Stimulated activated CD4-positive, alpha-beta T cell treated with anti-CD3 and anti-CD28 coated beads, Interleukin-2, amount 100 ng/mL, for 48 hours (primary cell): ENCODE measurements around the gene GMPPA.

Experiments
- DNase-seq, 2 donors: peaks; one replicate each; pipeline ENCODE4 v3.0.0-alpha.2; 2020

GMPPA gene

DNA sequence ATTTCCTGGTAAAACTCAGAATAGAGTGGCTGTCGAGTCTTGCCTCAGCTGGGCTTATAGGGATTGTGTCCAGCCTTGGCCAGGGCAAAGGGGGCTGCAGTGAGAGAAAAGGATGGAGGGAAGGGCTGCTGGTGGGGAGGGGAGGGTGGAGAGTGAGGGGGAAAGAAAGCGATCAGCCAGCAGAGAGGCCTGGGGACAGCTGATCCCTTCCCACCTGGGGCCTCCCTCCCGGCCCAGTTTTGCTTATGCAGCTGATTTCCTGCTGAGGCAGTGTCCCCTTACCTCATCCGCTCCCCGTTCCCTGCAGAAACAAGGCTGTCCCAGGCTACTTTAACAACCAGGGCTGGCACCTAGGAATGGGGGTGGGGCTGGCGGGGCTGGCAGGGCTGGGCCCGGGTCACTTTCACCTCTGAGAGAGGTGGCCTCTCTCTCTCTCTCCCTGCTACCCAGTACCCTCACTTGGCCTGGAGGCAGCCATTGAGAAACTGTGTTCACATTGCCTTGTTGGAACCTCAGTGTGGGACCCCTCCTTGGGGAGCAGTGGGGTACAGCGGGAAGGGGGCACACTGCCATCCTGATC, 12.2 kb upstream of the GMPPA start:
- DNase-seq = no peak

DNA sequence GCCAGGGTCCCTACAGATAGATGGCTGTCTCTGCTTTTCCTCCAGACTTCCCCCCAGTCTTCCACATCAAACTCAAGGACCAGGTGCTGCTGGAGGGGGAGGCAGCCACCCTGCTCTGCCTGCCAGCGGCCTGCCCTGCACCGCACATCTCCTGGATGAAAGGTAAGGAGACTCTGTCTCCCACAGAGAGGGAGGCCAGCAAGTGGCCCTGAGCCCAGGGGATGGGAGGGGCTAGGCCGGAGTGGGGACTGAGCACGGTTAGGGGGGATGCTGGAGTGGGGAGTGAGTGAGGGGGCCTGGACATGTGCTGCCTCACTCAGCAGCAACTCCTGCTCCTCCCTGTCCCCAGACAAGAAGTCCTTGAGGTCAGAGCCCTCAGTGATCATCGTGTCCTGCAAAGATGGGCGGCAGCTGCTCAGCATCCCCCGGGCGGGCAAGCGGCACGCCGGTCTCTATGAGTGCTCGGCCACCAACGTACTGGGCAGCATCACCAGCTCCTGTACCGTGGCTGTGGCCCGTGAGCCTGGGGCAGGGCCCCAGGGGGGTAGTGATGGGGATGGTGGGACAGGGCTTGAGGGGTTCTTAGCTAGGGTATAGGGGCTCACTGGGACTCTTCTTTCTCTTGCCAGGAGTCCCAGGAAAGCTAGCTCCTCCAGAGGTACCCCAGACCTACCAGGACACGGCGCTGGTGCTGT, 10.4 kb upstream of the GMPPA start:
- DNase-seq = no peak

DNA sequence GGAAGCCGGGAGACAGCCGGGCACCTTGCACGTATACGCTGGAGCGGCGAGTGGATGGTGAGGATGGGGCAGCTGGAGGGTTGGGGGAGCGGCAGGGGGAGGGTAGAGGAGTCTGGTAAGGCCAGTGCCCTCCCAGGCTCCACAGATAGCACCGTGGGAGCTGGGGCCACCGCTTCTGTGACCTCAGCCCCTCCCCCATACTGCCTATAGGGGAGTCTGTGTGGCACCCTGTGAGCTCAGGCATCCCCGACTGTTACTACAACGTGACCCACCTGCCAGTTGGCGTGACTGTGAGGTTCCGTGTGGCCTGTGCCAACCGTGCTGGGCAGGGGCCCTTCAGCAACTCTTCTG, 9.9 kb upstream of the GMPPA start:
- DNase-seq = no peak

DNA sequence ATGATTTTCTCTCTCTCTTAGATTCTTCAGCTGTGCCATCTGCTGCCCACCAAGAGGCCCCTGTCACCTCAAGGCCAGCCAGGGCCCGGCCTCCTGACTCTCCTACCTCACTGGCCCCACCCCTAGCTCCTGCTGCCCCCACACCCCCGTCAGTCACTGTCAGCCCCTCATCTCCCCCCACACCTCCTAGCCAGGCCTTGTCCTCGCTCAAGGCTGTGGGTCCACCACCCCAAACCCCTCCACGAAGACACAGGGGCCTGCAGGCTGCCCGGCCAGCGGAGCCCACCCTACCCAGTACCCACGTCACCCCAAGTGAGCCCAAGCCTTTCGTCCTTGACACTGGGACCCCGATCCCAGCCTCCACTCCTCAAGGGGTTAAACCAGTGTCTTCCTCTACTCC, 9.4 kb upstream of the GMPPA start:
- DNase-seq = no peak

DNA sequence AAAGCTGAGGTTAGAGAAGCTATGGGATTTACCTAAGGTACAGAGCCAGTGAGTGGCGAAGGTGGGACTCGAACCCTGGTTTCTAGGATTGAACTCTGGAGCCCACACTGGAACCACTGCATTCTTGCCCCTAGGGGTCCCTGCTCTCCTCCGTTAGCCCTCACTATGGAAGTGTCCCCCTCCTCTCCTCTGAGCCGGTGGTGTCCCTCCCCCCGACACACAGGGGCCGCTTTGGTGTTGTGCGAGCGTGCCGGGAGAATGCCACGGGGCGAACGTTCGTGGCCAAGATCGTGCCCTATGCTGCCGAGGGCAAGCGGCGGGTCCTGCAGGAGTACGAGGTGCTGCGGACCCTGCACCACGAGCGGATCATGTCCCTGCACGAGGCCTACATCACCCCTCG, 8.5 kb upstream of the GMPPA start:
- DNase-seq = no peak

DNA sequence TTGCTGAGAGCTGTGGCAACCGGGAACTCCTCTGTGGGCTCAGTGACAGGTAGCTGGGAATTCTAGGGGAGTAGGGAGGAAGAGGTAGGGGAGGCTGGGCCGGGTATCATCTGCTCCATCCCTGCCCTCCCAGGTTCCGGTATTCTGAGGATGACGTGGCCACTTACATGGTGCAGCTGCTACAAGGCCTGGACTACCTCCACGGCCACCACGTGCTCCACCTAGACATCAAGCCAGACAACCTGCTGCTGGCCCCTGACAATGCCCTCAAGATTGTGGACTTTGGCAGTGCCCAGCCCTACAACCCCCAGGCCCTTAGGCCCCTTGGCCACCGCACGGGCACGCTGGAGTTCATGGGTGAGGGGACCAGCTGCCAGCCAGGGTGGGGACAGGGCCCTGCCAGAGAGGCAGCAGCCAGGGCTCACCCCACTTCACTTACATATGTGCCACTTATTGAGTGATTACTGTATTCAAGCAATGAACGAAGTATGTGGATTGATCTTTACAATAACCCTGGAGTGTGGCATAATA, 8.0 kb upstream of the GMPPA start:
- DNase-seq = no peak

DNA sequence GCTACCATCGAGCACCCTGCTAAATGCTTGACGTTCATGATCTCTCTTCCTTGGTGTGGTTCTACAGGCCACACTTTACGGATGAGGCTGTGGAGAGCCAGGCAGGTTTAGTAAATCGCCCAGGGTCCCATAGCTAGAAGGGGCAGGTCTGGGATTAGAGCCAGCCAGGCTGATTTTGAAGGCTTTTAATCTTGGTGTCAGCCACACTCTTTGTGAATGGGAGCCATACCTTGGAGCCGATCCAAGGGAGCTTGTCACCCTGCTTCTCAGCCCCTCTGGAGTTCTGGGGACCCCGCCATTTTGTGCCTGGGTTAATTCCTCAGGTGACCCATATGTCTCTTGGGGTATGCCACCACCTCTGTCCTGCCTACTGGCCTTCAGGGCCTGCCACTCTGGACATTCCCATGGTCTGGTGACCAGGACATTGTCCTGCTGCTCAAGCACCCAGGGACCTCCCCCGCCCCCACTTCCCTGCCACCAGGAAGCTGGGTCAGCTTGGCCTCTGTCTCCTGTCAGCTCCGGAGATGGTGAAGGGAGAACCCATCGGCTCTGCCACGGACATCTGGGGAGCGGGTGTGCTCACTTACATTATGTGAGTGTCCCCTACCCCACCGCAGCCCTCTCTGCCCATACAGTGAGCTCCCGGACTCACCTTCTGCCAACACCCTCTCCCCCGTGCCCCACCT, 7.3 kb upstream of the GMPPA start:
- no peak for DNase-seq

DNA sequence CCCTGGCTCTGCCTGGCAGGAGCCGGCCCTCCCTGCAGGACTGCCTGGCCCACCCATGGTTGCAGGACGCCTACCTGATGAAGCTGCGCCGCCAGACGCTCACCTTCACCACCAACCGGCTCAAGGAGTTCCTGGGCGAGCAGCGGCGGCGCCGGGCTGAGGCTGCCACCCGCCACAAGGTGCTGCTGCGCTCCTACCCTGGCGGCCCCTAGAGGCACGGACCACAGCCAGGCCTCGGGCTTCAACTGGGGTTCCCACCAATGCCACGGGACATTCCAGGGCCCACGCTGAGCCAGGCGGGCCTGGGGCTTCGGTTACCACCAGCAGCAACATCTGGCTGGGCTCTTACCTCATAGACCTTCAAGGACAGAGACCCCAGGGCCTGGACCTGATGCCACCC, 6.1 kb upstream of the GMPPA start:
- no peak for DNase-seq

DNA sequence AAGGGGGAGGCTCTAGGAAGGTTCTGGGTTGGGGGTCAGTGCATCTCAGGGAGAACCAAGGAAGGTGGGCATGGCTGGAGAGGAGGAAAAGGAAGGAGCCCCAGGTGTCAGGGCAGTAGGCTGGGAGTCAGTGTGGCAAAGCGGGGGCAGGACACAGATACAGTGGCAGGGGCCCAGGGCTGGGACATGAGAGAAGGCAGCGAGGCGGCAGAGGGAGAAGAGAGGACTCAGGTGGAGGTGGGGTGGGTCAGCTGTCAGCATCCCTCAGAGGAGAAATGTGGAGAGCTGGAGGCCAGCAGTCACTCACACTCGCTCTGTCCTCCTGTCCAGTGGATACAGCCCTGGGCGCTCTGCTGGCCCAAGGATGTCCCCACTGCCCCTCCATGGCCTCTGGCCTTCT, 5.6 kb upstream of the GMPPA start:
- no peak for DNase-seq

DNA sequence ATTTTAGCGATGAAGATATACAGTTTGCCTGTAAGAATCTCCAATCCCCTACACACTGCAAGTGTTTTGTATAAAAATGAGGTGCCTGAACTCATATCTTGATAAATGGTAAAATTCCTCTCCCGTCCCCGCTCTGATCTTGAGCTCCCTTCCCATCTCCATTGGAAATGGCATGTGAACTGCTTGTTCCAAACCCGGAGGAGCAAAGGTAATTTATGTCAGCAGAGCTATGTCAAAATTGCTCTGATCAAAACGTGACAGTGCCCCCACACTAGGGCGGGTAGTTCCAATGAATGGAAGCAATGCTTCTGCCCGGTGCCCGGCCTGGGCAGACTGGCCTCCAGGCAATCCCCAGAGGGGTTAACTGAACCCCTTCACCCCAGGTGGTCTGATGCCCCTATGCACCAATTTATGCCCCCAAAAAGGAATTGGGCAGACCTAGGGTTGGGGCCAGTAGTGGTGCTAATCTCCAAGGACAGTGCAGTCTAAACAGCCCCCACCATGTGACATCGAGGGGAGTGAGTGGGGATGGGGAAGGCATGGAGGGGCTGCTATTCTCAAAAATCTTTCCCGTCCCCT, 3.6 kb upstream of the GMPPA start:
- no peak for DNase-seq

DNA sequence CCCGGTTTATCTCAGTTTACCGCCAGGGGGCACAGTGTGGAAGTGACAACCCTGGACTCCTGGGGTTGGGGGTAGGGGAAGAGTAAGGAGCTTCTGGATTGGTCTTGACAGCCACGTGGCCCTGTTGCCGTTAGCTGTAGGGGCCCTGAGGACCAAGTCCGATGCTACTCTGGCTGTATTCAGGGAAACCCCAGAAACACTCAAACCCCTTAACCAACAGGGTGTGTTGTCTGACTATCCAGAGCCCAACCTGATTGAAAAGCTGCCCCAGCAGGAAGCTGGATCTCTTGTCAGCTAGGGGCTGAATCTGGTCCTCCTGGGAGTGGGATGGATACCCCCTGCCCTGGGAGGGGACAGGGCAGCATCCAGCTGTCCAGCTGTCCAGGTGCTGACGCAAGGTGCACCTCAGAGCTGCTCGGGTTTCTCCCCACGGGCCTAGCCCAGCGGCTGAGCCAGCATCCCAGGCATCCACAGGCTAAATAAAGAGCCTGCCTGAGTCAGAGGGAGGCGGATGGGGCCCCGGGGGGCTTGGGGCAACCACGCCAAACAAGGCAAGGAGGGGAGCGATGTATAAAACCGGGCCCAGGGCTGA, 3.1 kb upstream of the GMPPA start:
- peak; percentile 54 to 58 for DNase-seq

DNA sequence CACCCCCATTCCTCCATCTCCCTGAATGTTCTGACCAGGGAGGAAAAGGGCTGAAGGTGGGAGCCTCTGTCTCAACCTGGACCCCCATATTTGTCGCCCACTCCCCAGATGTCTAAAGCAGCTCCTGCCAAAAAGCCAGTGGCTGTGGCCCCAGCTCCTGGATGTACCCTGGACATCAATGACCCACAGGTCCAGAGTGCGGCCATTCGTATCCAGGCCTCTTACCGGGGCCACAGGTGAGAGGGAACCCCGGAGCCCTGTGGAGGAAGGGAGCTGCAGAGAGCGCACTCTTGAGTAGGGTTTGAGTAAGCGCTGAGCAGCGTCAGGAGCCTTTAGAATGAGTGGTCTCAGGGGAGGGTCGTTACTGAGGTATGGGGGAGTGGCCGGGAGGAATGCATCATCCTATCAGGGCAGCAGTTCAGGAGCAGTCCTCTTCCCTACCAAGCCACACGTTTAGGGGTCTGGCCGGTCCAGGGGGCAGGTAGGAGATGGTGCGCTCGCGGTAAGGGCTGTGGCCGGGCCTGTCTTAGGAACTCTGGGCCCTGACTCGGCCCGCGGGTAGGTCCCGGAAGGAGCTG, 2.4 kb upstream of the GMPPA start:
- no peak for DNase-seq

DNA sequence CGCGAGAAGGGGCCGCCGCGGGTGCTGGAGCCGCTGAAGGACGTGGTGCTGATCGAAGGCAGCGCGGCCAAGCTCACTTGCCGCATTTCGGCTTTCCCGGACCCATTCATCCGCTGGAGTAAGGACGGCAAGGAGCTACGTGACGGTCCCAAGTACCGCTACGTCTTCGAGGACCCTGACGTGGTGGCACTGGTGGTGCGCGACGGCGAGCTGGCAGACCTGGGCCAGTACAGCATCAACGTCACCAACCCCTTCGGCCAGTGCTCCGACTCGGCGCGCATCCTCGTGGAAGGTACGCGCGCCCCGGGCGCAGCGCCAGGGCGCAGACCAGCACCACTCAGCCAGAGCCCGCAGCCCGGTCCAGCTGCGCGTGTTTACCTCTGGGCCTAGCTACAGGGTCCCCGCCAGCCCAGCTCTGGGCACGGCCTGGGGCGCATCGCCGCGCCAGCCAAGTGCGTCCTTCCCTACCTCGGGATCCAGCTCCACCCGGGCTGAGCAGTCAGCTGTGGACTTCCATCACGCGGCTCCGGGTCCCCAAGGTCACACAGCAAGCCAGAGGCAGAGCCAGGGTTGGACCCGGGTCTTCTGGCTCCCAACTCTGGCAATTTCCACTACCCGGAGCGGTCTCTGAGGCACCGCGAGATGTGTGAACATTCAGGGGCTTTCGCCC, 1.7 kb upstream of the GMPPA start:
- DNase-seq = no peak

DNA sequence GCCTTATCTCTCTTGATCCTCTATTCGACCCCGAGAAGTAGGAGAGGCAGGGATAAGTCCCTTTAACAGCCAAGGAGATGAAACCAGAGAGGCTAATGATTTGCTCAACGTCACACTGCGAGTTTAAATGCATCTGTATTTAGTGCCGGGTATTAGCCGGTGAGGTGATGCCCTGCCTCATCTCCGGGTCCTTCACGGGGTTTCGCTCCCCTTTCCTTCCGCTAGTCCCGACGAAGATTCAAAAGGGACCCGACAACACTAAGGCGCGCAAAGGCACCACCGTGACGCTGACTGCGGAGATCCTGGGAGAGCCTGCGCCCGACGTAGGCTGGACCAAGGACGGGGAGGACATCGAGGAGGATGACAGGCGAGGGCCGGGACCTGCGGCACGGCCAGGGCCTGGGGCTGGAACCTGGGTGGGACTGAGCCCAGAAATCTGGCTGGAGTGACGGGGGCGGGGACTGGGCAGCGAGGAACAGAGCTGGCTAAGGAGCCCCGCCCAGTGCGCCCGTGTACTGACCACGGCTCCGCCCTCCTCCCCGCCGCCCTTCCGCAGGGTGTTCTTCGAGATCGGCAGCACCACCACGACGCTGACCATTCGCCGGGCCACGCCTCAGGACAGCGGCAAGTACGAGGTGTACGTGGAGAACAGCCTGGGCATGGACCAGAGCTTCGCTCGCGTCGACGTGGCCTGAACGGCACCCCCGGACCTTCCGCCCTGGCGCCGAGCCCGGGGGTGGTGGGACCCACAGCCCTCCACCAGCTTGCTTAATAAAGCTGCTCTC, 1.0 kb upstream of the GMPPA start:
- DNase-seq = no peak

DNA sequence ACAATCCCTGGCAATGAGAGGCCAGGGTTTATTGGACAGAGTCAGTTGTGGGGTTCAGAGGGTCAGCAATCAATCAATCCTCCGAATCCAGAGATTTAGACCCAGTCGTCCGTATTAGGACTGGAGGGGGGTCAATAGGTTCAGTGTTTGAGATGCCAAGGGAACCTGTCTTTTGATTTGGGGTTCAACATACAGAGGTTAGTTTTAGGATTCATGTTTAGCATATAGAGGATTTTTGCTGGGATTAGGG, 292 bp downstream of the GMPPA start:
- DNase-seq = no peak

DNA sequence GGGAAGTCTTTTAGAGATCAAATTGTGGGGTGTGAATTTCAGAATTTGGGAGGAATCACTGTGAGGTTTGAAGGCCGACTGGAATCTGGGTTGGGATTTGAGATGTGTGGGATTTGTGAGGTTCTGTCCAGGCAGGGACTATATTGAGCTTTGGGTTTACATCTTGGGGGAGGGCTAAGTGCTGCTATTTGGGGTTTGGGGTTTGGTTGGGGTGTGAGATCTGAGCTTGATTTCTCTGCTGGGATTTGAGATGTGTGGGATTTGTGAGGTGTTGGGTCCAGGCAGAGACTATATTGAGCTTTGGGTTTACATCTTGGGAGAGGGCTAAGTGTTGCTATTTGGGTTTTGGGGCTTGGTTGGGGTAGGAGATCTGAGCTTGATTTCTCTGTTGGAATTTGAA, 864 bp downstream of the GMPPA start:
- no peak for DNase-seq

DNA sequence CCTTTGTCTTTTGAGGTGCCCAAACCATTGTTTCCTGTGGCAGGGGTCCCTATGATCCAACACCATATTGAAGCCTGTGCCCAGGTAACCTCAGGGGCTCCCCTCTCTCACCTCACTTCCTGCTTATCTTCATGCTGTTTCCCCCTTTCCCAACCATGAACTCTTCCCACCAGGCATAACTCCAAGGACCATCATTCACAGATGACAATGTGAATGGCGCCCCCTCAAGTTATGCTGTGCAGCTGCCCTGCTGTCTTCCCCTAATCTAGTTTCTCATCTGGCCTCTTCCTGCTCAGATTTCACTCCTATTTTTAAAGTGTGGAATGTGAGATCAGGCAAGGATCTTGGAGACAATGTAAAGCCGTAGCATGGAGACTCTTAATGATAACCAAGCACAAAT, 1.4 kb downstream of the GMPPA start:
- no peak for DNase-seq

DNA sequence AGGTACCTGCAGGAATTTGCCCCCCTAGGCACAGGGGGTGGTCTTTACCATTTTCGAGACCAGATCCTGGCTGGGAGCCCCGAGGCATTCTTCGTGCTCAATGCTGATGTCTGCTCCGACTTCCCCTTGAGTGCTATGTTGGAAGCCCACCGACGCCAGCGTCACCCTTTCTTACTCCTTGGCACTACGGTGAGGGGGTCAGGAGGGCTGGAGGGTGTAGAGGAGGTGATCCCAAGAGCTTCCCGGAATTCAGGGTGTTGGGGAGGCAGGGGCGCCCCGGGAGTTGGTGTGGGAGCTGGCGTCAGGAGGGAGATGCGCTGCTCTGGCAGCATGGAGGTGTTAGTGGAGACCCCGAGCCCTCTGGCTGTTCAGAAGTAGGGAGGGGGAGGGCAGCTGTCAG, 3.2 kb downstream of the GMPPA start:
- DNase-seq = no peak

DNA sequence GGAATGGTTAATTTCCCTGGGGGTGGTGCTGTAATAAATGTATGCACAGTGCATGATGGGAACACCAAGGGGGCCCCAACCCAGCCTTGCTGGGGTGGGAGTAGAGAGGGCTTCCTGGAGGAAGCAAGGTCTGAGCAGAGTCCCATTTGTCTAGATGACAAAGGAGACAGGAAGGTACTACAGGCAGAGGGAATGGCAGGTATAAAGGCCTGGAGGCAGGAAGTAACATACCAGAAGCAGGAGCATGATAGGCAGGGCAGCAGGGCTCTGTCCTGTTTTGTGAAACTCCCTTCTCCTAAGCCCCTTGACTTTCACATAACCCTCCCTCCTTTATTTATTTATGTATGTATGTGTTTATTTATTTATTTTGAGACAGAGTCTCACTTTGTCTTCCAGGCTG, 3.9 kb downstream of the GMPPA start:
- no peak for DNase-seq

DNA sequence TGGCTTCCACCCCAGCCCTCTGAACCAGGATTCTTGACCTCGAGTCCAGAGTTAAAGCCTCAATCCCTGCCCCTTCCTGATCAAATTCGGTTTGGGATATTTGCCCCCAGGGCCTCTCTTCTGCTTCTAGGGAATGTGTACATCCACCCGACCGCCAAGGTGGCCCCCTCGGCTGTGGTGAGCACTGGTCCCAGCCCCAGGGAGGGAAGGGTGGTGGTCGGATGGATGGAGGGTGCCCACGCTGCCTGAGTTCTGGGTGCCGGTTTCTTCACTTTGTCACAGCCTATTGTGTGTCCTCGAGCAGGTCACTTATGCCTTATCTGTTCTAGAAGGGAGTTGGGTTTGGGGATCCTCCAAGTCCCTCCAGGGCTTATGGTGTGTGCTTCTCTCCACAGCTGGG, 6.9 kb downstream of the GMPPA start:
- DNase-seq = no peak

DNA sequence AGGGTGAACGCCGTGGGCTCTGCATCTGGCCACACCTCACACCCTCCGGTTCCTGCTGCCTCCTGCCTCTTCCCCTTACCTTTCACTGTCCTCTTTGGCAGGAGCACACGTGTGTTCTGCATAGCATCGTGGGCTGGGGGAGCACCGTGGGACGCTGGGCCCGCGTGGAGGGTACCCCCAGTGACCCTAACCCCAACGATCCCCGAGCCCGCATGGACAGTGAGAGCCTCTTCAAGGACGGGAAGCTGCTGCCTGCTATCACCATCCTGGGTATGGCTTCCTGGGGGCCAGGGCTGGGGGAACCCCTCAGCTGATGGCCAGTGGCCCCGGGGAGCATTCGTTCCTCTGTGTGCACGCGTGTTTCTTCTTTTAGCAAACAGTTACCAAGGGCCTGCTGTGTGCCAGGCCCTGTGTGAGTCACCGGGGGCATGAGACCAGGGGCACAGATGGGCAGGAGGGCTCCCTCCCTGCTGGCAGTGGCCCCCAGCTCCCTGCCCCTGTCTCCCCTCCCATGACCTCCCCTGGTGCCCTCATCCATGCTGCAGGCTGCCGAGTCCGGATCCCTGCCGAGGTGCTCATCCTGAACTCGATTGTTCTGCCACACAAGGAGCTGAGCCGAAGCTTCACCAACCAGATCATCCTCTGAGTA, 7.6 kb downstream of the GMPPA start:
- no peak for DNase-seq
